K562 (cell line): ENCODE data around the gene CCDC82. TPM values are rescaled to one million over a fixed set of nuclear protein-coding genes. Genes with fewer than 3 reads are reported as not detected.

Experiments used
- ATAC-seq: fragments of 200-7000 bp; cut with Tn5 transposase; 3 replicates; pipeline ENCODE4 v1.9.1; 2020; ENCODE audit warnings: moderate library complexity
- BruUV-seq: library from RNA; stranded (reverse); fragments of 400-500 nt; replicated peaks from 2 replicates; lab custom pipeline; 2021; lab: Mats Ljungman, UMichigan
- CTCF ChIA-PET: fragments of 300-600 bp; formaldehyde crosslinking; extraction: SDS; loops from one replicate; lab custom pipeline; 2021; ENCODE audit warnings: low intra/inter-chr PET ratio; lab: Yijun Ruan, JAX
- POLR2A ChIA-PET: fragments of 300-600, 350-650 bp; sonication (Branson Sonifier 250); formaldehyde crosslinking; extraction: SDS; loops from one replicate; lab custom pipeline; 2021; ENCODE audit warnings: antibody characterized with exemption, inconsistent platforms; lab: Yijun Ruan, JAX
- DNase-seq, 4 experiments: peaks; one replicate each; pipeline versions ENCODE4 v3.0.0 to v3.0.0-alpha.2; 2011 to 2018; ENCODE audit warnings: low spot score in 3 of 4, mixed read lengths in 3 of 4; ENCODE audit errors: extremely low read depth in 1 of 4
- FAIRE-seq: peaks from 2 replicates; lab custom pipeline; 2011; peaks lifted over from hg19 to GRCh38; lab: Jason Lieb, UNC
- H2AFZ ChIP-seq: 2 replicates; pipeline ENCODE4 v1.6.0; 2011; ENCODE audit warnings: low read depth, low read length, control low read depth, inconsistent platforms
- H3K27ac ChIP-seq: fragments of 200-600 bp; 3 replicates; pipeline ENCODE4 v1.8.0; 2011; ENCODE audit warnings: low read depth, mild to moderate bottlenecking, control low read depth, inconsistent platforms, low read length, moderate library complexity, mixed read lengths; ENCODE audit errors: extremely low read depth
- H3K27me3 ChIP-seq, 2 experiments: fragments of 300-600 bp in 1 of 2; 2 replicates in 1 of 2; 3 replicates in 1 of 2; pipeline versions ENCODE4 v1.6.0 to v1.8.0; 2011; ENCODE audit warnings: inconsistent platforms in 2 of 2, low read length in 2 of 2, mild to moderate bottlenecking in 1 of 2, mixed read lengths in 1 of 2, moderate library complexity in 1 of 2; ENCODE audit not compliant: control insufficient read depth in 2 of 2, insufficient read depth in 2 of 2
- H3K36me3 ChIP-seq: fragments of 300-600 bp; 3 replicates; pipeline ENCODE4 v1.8.0; 2011; ENCODE audit warnings: mild to moderate bottlenecking, low read length, inconsistent platforms; ENCODE audit not compliant: control insufficient read depth, insufficient read depth
- H3K4me1 ChIP-seq, 2 experiments: fragments of 200-600 bp in 1 of 2; replicated peaks in 1 of 2; 2 replicates in 1 of 2; 3 replicates in 1 of 2; pipeline versions ENCODE4 v1.5.1 to v1.8.0; 2011; ENCODE audit warnings: inconsistent platforms in 2 of 2, low read length in 2 of 2, mild to moderate bottlenecking in 1 of 2, mixed read lengths in 1 of 2, moderate library complexity in 1 of 2; ENCODE audit not compliant: control insufficient read depth in 2 of 2, insufficient read depth in 2 of 2
- H3K4me2 ChIP-seq: 2 replicates; pipeline ENCODE4 v1.6.1; 2011; ENCODE audit warnings: low read length, control low read depth, inconsistent platforms, mixed read lengths; ENCODE audit not compliant: insufficient read depth
- H3K4me3 ChIP-seq: fragments of 200-600 bp; sonication (generic), shearing (Covaris generic); 2 replicates; pipeline ENCODE4 v1.5.1; 2016; ENCODE audit warnings: control low read depth, inconsistent platforms
- H3K79me2 ChIP-seq: fragments of 200-600 bp; 3 replicates; pipeline ENCODE4 v1.8.0; 2011; ENCODE audit warnings: low read length, inconsistent platforms; ENCODE audit not compliant: control insufficient read depth, insufficient read depth
- H3K9ac ChIP-seq, 2 experiments: 2 replicates each; pipeline versions ENCODE4 v1.6.0 to v1.6.1; 2011; ENCODE audit warnings: low read depth in 2 of 2, low read length in 2 of 2, control low read depth in 1 of 2, inconsistent platforms in 1 of 2, mild to moderate bottlenecking in 1 of 2, mixed read lengths in 1 of 2; ENCODE audit not compliant: insufficient read depth in 1 of 2
- H3K9me1 ChIP-seq: one replicate; pipeline ENCODE4 v1.6.0; 2011; ENCODE audit warnings: inconsistent platforms, mild to moderate bottlenecking, low read length, moderate library complexity; ENCODE audit not compliant: control insufficient read depth, insufficient read depth
- H3K9me3 ChIP-seq: replicated peaks from 2 replicates; pipeline ENCODE4 v1.5.1; 2011; ENCODE audit warnings: low read depth, low read length, inconsistent platforms; ENCODE audit not compliant: control insufficient read depth, insufficient read depth
- H4K20me1 ChIP-seq: replicated peaks from 2 replicates; pipeline ENCODE4 v1.6.1; 2011; ENCODE audit warnings: low read length, inconsistent platforms, mixed read lengths; ENCODE audit not compliant: control insufficient read depth, insufficient read depth
- ARID3B ChIP-seq: fragments of 250-450 bp; sonication (Bioruptor Pico); IDR thresholded peaks from 2 replicates; pipeline ENCODE4 v1.4.0; 2020; ENCODE audit warnings: borderline replicate concordance
- BDP1 ChIP-seq: IDR thresholded peaks from 3 replicates; pipeline ENCODE4 v1.6.1; 2011; ENCODE audit not compliant: insufficient read length, insufficient read depth
- FOXK2 ChIP-seq, 2 experiments: fragments of 450-650 bp; IDR thresholded peaks in 1 of 2; conservative IDR thresholded peaks in 1 of 2; 2 replicates each; pipeline ENCODE4 v1.6.1; 2016; ENCODE audit warnings: low read depth in 2 of 2, mild to moderate bottlenecking in 1 of 2
- HES1 ChIP-seq: fragments of 450-650 bp; IDR thresholded peaks from 2 replicates; pipeline ENCODE4 v1.6.1; 2016; ENCODE audit warnings: low read depth, mild to moderate bottlenecking, moderate library complexity
- MAFG ChIP-seq: fragments of 450-650 bp; conservative IDR thresholded peaks from 2 replicates; pipeline ENCODE4 v1.6.1; 2016; ENCODE audit warnings: missing genetic modification characterization, missing compliant biosample characterization
- MEIS2 ChIP-seq: fragments of 450-650 bp; IDR thresholded peaks from 2 replicates; pipeline ENCODE4 v1.6.1; 2014; ENCODE audit warnings: mild to moderate bottlenecking; ENCODE audit not compliant: partially characterized antibody
- NR2C2 ChIP-seq, 2 experiments: fragments of 200-800 bp in 1 of 2; sonication (Bioruptor generic) in 1 of 2; sonication (generic) in 1 of 2; formaldehyde crosslinking in 1 of 2; IDR thresholded peaks; 2 replicates each; pipeline versions ENCODE4 v1.6.1 to v1.8.0; 2016 to 2022; ENCODE audit warnings: mild to moderate bottlenecking in 1 of 2, missing compliant biosample characterization in 1 of 2, missing genetic modification characterization in 1 of 2, missing genetic modification reagents in 1 of 2
- SMARCC2 ChIP-seq: fragments of 450-650 bp; IDR thresholded peaks from 2 replicates; pipeline ENCODE4 v1.6.1; 2017; ENCODE audit warnings: antibody characterized with exemption, moderate library complexity, mild to moderate bottlenecking, low read depth
- SREBF2 ChIP-seq: sonication (generic); formaldehyde crosslinking; IDR thresholded peaks from 2 replicates; pipeline ENCODE4 v1.4.0; 2020; ENCODE audit warnings: mild to moderate bottlenecking, missing genetic modification reagents
- ZBTB8A ChIP-seq: fragments of 450-650 bp; IDR thresholded peaks from 2 replicates; pipeline ENCODE4 v1.6.1; 2018; ENCODE audit warnings: mild to moderate bottlenecking, moderate library complexity; ENCODE audit not compliant: partially characterized antibody
- ZC3H8 ChIP-seq: fragments of 450-650 bp; IDR thresholded peaks from 2 replicates; pipeline ENCODE4 v1.6.1; 2017
- WGBS: fragments of 100-300 bp; shearing (Covaris generic); methylation state at CpG from one replicate; pipeline ENCODE4 v1.1.6; 2016; ENCODE audit warnings: low coverage, mixed read lengths; ENCODE audit not compliant: insufficient coverage; ENCODE audit errors: missing lambda C conversion rate; 5-methylcytosine and 5-hydroxymethylcytosine counted together
- in situ Hi-C: fragments of 300-500 bp; cut with MboI; formaldehyde crosslinking; loops from 4 replicates; pipeline ENCODE4 v1.15.0; 2018; ENCODE audit warnings: inconsistent platforms, mixed read lengths
- intact Hi-C: fragments of 100-400 bp; cut with micrococcal nuclease; formaldehyde crosslinking; loops from 2 replicates; pipeline ENCODE4 v1.14.2; 2022
- polyA plus RNA-seq, 8 experiments: library from polyadenylated mRNA; depleted of rRNA in 4 of 8; stranded (reverse) in 5 of 8; unstranded in 3 of 8; fragments of >200 nt; fragmentation: Nextera tagmentation in 2 of 8; fragmentation: Illumina TruSeq in 1 of 8; extraction: Ambion mirVana in 2 of 8; extraction: Trizol in 1 of 8; gene quantifications; 2 replicates each; pipeline versions ENCODE4 v1.2.1 to v1.2.3, GENCODE V29; 2011 to 2014; ENCODE audit warnings: inconsistent platforms in 1 of 8, missing spikeins in 1 of 8
- total RNA-seq, 7 experiments: library from RNA; depleted of rRNA in 6 of 7; stranded (reverse); fragments of >200 nt in 6 of 7; fragmentation: Illumina TruSeq in 2 of 7; extraction: Trizol in 2 of 7; gene quantifications; 2 replicates each; pipeline versions ENCODE4 v1.2.1 to v1.2.3, GENCODE V29; 2011 to 2021; ENCODE audit warnings: low replicate concordance in 1 of 7
- TF ChIP-seq, protein P1 (sequence below): fragments of 450-650 bp; IDR thresholded peaks from 2 replicates; pipeline ENCODE4 v1.6.1; 2016; ENCODE audit warnings: mild to moderate bottlenecking
- TF ChIP-seq, protein P2 (sequence below): sonication (generic); formaldehyde crosslinking; IDR thresholded peaks from 2 replicates; pipeline ENCODE4 v1.8.1; 2022; ENCODE audit warnings: missing genetic modification reagents
- TF ChIP-seq, protein P3 (sequence below): sonication (generic); IDR thresholded peaks from 2 replicates; pipeline ENCODE4 v1.6.1; 2016

Gene CCDC82
- total and polyA plus RNA-seq, 9 of the 15 experiments (the other 6 are each of a cell fraction or from before 2014, with no cell fraction given) = 12.5 to 51.3 (median 24.5) TPM

DNA sequence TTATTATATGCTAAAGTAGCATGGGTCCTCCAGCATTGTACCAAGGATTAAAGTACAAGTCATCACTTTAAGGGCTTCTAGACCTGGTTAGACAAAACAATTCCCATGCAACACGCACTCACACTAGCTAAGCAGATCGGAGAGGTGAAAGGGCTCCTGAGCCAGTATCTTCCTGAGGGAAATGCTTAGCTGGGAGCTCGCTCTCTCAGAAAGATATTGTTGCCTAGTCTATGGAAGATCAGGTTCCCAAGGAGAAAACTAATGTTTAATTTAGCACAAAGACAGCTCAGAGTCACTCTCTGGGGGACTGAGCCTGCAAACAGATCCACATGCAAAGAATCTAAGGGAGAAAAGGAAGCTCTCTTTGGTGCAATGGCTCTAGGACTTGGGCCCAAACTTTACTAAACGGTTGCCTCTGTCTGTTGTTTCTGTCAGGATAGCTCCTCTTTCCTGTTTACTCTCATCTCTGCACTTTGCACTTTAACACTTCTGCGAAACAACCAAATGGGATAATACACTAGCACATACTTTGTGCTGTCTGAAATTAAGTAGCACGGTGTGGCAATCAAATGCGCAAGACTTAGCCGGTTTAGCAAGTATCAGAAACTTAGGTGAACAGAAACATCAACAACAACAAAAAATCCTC, 57.5 kb downstream of the CCDC82 start:
- no peaks in the 10 kb centered on the region for H4K20me1 ChIP-seq
- no peaks in the 10 kb centered on the region for H3K9me1 ChIP-seq
- peak overlapping the region; percentile 22 to 67; a peak in 3 of 4 replicates for H3K9ac ChIP-seq
- no peaks in the 10 kb centered on the region for H3K36me3 ChIP-seq
- ATAC-seq = peak; percentile 24
- no peaks in the 10 kb centered on the region for H3K9me3 ChIP-seq
- peak overlapping the region; percentile 53; the same call in 2 of the 3 replicates for H3K27ac ChIP-seq
- peak overlapping the region; percentile 72 for H2AFZ ChIP-seq
- ChIA-PET POLR2A (interaction anchor here (1.2 to 2.4 kb wide), 3 partner anchors 9 to 13 kb away, joined by 4 to 17 read pairs (median 7); partner anchors contain the start of gene MAML2), CTCF (no interaction called here)
- H3K4me3 ChIP-seq = no peak overlapping the region
- in situ Hi-C loops (no loop called here), intact Hi-C loops (no loop called here)
- H3K4me2 ChIP-seq = peak overlapping the region; percentile 51
- peaks cover 79% of the 10 kb centered on the region for H3K79me2 ChIP-seq
- no TSS peak for BruUV-seq
- no peaks in the 10 kb centered on the region for H3K27me3 ChIP-seq
- peak; percentile 40 for FAIRE-seq
- peaks cover 19 to 60% of the 10 kb centered on the region in 2 experiments; a peak in 4 of 5 replicates for H3K4me1 ChIP-seq
- no peak for DNase-seq
- 32% methylated on average over 8 of the region's 8 CpGs for WGBS
- TF ChIP-seq MAFG (tag) (peak; percentile 39; the same call in 1 of the 2 replicates), ARID3B (CRISPR knock-in tag) (no peak), ZBTB8A (no peak), SREBF2 (CRISPR knock-in tag) (no peak), FOXK2 (conservative IDR thresholded peaks at IDR 0.05 in 1 of 2, IDR thresholded peaks at IDR 0.05 in 1 of 2; ENCODE audit: low read depth in 2 of 2) (peak in 1 of 2 experiments; percentile 41; a peak in 1 of 4 replicates), NR2C2 (CRISPR knock-in tag; IDR thresholded peaks at IDR 0.05) (no peak), NR2C2 (tag; IDR thresholded peaks at IDR 0.05) (peak; percentile 68), MEIS2 (no peak), BDP1 (no peak), HES1 (no peak), SMARCC2 (no peak), ZC3H8 (no peak)
- TF ChIP-seq, protein P1, sequence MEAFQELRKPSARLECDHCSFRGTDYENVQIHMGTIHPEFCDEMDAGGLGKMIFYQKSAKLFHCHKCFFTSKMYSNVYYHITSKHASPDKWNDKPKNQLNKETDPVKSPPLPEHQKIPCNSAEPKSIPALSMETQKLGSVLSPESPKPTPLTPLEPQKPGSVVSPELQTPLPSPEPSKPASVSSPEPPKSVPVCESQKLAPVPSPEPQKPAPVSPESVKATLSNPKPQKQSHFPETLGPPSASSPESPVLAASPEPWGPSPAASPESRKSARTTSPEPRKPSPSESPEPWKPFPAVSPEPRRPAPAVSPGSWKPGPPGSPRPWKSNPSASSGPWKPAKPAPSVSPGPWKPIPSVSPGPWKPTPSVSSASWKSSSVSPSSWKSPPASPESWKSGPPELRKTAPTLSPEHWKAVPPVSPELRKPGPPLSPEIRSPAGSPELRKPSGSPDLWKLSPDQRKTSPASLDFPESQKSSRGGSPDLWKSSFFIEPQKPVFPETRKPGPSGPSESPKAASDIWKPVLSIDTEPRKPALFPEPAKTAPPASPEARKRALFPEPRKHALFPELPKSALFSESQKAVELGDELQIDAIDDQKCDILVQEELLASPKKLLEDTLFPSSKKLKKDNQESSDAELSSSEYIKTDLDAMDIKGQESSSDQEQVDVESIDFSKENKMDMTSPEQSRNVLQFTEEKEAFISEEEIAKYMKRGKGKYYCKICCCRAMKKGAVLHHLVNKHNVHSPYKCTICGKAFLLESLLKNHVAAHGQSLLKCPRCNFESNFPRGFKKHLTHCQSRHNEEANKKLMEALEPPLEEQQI = no peak
- TF ChIP-seq, protein P2, sequence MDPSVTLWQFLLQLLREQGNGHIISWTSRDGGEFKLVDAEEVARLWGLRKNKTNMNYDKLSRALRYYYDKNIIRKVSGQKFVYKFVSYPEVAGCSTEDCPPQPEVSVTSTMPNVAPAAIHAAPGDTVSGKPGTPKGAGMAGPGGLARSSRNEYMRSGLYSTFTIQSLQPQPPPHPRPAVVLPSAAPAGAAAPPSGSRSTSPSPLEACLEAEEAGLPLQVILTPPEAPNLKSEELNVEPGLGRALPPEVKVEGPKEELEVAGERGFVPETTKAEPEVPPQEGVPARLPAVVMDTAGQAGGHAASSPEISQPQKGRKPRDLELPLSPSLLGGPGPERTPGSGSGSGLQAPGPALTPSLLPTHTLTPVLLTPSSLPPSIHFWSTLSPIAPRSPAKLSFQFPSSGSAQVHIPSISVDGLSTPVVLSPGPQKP (CRISPR knock-in tag) = no peak
- TF ChIP-seq, protein P3, sequence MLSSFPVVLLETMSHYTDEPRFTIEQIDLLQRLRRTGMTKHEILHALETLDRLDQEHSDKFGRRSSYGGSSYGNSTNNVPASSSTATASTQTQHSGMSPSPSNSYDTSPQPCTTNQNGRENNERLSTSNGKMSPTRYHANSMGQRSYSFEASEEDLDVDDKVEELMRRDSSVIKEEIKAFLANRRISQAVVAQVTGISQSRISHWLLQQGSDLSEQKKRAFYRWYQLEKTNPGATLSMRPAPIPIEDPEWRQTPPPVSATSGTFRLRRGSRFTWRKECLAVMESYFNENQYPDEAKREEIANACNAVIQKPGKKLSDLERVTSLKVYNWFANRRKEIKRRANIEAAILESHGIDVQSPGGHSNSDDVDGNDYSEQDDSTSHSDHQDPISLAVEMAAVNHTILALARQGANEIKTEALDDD = no peak
